ENCODE results near the gene AP1S1. TPM values are rescaled to one million over a fixed set of nuclear protein-coding genes. Genes with fewer than 3 reads are reported as not detected.

Gene AP1S1
- polyA plus RNA-seq, 3 donors, result 72.1 to 82.5 (median 76.9) TPM

DNA sequence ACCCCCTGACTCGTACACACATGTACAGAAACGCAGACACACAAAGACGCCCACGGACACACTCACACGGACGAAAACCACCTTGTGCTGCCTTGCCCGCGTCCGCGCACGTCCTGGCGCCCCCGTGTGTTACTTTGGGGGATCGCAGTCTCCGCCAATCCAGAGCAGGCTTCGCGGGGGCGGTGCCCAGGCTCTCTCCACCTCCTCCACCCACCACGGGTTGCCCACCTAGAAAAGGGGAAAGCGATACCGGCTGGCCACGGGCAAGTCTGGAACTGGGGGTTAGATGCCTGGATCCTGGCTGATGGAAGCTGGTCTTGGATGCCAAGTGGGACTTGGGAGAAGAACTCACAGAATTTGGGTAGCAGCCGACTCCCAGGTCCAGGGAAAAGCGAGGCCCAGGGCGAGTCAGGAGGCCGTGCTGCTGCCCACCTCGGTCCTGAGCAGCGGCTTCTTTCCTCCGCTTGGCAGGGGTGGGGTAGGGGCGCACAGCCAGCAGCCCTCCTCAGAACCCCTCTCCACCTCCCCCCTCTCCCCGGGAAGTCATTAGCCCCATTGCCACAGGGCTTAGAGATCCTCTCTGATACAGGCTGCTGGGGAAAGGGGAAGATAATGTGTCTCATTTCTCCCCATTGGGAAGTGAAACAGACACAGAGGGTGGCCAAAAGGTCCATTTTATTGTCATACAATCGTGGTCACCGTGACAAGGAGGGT is 15.7 kb downstream of the AP1S1 start:
- no peak for DNase-seq (ENCODE audit: low read depth in 3 of 3, low spot score in 2 of 3)

DNA sequence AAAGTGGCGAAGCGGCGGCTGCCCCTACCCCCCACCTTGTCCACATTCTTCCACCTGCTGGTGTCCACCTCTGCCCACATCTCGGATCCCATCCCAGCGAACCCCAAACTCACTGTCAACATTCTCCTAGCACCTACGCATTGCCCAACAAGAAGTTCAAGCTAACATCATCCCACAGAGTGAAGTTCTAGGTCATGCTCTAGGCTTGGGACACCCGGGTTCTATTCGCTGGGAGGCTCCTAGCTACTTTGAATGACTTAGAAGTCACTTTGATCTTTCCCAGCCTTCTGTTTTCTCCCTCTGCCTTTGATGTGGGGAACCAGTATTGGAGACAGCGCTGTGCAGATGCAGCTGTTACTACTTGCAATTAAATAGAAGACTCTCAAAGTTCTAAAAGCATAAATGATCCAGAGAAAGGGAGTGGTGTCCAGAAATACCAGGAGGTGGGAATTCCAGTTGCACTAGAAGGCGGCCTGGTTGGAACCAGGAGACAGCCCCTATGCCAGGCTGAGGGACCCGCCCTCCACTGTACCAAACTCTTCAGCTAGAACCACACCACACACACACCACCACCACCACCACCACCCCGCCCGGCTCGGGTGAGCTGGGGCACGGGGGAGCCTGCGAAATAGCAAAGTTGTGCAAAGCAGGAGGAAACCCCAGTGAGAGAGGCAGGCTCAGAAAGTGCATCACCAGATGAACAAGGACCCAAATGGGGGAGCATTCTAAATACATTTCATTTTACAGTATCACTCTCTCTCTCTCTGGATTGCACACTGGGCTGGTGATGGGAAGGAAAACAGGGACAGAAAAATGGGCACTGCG is 16.6 kb downstream of the AP1S1 start:
- DNase-seq (ENCODE audit: low read depth in 3 of 3, low spot score in 2 of 3), result no peak

DNA sequence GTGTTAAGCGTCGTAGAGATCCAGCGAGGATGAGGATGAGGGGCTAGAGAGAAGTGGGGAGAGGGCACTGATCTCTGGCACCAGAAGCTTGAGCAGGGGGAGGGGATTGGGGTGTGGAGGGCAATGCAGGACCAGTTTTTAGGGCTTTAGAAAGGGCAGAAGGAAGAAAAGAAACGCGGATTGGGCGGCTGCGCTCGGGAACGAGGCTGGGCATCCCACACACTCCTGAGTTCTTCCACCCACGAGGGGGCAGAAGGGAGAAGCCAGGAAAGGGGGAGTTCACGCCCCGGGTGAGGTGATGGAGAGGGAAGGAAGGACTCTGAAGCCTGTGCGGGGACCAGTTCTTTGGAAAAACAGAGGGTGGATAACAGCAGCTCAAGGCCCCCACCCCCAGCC is 17.2 kb downstream of the AP1S1 start:
- no peak for DNase-seq (ENCODE audit: low read depth in 3 of 3, low spot score in 2 of 3)

DNA sequence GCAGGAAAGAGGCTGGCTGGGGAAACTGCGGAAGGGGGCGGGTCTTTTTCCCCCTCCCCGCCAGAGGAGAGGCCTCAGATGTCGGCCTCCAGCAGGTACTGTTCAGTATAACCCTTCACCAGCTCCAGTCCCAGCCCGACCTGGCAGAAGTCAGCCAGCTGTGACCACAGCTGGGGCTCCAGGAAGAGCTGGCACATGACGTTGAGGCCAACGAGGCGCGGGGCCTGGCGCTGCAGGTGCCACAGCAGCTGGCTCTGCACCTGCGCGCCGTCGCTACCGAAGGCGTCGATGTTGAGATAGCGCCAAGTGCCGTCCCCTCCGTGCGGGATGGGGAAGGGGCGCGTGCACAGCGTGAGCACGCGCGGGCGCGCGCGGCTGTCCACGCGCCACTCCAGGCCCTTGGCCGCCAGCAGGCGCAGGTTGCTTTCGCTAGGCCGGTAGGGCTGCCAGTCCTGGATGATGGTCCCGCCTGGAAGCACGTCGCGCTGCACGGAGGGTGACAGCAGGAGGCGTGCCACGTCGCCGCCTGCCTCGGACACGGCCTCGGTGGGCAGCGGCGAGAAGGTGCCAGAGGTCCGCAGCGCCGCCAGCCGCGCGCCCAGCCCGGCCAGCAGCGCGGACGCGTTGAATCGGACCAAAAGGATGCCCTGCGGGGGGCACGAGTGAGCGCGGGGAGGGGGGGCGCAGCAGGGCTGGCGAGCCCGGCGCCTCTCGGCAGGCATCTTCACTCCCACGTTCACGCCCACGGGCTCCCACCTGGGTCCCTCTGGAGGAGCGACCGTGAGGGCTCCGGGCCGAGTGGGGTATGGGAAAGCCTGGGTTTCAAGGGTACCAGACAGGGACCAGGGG is 18.0 kb downstream of the AP1S1 start:
- DNase-seq (ENCODE audit: low read depth in 3 of 3, low spot score in 2 of 3), result no peak

DNA sequence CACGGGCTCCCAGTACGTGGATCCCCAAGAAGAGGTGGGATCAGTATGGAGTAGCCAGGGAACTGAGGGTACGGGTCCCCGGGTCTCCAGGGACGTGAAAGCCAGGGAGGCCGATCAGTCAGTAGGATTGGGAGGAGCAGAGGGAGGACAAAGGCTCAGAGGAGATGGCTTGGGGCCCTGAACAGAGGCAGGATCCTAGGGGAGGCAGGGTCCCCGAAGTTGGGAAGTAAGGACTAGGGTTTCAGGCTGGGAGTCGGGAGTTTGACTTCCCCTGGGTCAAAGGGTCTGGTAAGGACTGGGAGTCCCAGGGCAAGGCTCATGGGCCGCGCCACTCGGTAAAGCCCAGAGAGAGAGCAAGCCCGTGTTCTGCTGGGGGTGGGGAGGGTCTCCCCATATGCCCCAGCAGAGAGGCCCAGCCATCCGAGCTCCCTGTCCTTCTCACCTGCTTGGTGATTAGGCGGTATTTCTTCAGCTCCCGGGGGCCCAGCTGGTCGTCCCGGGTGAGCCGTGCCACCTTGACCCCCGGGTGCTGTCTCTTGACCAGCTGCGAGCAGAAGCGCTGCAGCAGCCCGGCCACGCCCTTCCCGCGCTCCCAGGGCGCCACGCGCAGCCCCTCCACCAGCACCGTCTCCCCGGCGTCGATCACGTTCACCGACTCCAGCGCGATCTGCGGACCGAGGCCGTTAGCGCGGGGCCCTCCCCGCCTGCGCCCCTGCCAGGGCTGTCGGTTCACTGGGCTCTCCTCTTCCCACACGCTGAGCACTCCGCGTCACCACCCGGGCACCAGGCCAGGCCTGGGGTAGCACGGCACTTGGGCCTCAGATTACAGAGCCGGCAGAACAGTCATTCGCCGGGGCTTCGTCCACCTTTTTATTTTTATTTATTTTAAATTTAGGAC is 18.8 kb downstream of the AP1S1 start:
- DNase-seq (ENCODE audit: low read depth in 3 of 3, low spot score in 2 of 3), result no peak

DNA sequence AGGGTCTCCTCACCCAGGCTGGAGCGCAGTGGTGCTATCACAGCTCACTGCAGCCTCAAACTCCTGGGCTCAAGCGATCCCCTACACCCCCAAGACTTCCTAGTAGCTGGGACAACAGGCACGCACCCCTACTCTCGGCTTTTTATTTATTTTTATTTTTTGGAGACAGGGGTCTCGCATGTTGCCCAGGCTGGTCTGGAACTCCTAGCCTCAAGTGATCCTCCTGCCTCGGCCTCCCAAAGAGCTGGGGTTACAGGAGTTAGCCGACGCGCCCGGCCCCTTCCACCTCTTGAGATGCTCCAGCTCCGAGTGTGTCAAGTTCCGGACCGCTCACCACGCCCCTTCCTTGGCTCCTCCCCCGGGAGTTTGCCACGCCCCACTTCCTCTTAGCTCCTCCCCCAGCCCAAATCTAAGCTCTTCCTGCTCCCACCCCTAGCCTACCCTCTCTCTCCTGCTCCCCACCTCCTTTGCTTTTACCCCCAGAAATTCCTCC is 19.5 kb downstream of the AP1S1 start:
- no peak for DNase-seq (ENCODE audit: low read depth in 3 of 3, low spot score in 2 of 3)

DNA sequence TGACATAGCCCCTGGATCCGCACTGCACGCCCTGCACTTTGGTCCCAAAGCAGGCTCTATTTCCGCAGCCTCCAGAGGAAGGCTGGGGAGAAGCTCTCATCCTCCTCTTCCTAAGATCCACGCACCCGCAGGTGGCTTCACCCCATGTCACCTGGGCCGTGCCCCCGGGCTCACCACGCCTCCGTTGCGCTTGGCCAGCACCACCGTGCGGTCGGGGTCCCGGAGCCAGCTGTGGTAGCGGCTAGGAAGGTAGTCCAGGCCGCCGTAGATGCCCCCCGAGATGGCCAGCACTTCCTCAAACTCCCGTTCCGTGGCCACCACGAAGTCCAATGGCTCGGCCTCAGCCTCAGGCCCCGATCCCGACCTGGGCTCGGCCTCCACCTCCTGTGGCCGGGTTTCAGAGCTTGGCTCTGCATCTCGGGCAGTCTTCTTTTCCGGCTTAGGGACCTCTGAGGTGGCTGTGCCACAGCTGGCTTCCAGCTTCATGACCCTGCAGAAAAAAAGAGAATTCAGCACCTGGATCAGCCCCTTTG is 20.1 kb downstream of the AP1S1 start:
- DNase-seq (ENCODE audit: low read depth in 3 of 3, low spot score in 2 of 3), result no peak

DNA sequence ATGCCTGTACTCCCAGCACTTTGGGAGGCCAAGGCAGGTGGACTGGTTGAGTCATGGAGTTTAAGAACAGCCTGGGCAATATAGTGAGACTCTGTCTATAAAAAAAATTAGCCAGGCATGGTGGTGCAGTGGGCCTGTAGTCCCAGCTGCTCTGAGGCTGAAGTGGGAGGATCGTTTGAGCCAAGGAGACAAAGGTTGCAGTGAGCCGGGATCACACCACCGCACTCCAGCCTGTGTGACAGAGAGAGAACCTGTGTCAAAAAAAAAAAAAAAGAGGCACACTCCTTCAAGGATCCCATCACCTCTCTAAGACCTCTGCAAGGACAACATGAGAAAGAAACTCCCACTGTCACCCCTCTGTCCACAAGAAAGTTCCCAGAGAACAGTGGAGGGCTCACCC is 21.4 kb downstream of the AP1S1 start:
- no peak for DNase-seq (ENCODE audit: low read depth in 3 of 3, low spot score in 2 of 3)

DNA sequence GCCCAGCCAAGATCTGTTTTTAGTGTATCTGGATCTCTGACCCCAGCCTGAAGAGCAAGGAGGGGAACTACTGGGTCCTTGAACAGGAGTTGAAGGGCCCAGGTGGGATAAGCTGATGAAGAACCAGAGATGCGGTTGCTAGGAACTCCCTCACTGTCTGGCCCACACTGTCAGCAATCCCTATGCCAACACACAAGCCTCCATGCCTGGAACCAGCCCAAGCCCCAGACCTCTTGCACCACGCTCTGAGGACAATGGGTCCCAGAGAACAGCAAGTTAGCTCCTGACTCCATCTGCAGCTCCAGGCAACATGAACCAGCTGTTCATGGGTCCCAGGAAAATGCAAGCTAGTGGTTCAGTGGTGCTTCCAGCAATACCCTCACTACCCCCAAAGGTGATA is 23.4 kb downstream of the AP1S1 start:
- no peak for DNase-seq (ENCODE audit: low read depth in 3 of 3, low spot score in 2 of 3)

DNA sequence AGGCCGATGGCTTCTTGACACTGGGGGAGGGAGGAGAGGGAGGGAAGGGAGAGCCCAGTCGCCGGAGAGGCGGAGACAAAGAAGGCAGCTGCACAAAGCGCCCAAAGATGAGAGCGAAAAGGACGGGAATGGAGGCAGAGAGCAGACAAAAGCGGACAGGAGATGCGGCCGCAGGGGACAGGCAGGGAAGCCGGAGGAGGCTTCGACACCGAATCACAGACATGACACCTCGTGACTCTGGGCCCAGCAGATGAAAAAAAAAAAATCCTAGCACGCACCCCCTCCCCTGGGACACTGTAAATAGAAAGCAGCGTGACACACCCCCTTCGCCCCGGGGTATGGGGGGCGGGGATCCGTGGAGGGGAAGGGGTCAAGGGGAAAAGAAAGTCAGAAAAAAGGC is 24.8 kb downstream of the AP1S1 start:
- no peak for DNase-seq (ENCODE audit: low read depth in 3 of 3, low spot score in 2 of 3)

DNA sequence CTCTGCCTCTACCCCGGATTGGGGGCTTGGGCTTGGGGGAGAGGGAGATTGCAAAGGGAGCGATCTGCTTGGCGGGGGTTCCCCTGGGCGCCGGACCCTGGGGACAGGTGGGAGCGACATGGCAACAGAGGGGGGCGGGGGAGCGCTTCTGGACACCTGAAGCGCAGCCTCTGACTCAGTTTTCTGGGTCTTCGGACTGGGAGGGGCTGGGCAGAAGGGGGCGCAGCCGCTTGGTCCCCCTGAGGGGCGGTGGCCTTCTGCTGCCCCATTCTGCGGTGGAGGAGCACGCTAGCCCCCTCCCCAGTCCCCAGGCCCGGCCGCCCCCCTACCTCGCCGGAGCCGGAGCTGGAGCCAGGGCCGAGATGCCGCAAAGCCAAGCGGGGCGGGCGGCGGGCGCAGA is 25.4 kb downstream of the AP1S1 start:
- DNase-seq (ENCODE audit: low read depth in 3 of 3, low spot score in 2 of 3), result no peak

DNA sequence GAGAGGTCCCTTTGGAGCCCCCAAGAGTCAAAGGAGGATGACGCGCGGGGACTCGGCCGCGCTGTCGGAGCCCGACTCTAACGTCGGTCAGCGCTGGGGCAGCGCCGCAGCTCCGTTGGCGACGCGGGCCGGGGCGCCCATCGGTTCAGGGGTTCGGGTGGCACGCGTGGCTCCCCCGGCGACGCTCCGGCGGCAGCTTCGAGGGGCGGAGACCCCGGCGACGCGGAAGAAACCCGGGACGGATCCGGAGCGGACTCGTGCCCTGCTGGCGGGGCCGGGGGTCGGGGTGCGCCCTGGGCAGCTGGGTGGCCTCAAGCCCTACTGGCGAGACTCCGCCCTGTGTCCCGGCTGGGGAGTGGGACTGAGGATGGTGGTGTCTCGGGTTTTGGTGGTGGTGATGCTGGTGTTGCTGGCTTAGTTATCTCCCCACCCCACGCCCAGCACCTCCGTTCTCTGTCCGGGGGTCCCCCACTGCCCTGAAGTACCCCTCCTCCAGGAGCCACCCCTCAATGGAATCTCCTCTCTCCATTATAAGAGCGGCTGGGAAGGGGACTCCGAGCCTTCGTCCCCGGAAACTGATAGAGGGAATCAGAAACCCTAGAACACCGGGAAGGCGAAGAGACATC is 26.0 kb downstream of the AP1S1 start, which contains the start of gene NAT16:
Gene NAT16, minus strand, starts transcription at position 164 of the 626 bp plus-strand sequence. CDS start 5,486 bp downstream, outside the sequence.
- DNase-seq (ENCODE audit: low read depth in 3 of 3, low spot score in 2 of 3), result no peak

DNA sequence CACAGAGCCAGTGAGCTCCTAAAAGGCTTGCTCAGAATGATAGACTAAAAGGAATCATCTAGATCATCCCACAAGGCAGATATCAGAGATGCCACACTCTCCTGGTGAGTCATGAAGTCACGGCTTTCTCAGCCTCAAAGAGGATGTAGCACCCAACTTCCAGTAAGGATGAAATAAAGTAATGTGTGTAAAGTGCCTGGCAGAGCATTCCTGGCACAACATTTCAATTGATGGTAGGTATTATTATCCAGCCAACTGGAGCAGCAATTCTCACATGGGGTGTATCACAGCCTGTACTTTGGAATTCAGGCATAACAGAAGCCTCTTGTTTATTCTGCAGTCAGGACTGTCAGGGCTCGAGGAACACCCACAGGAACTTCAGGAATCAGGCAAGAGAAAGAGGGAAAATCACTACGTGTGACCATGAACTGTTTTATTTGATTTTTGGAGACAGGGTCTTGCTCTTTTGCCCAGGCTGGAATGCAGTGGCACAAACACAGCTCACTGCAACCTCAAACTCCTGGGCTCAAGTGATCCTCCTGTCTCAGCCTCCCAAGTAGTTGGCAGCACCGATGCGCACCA is 31.1 kb downstream of the AP1S1 start:
- no peak for DNase-seq (ENCODE audit: low read depth in 3 of 3, low spot score in 2 of 3)

DNA sequence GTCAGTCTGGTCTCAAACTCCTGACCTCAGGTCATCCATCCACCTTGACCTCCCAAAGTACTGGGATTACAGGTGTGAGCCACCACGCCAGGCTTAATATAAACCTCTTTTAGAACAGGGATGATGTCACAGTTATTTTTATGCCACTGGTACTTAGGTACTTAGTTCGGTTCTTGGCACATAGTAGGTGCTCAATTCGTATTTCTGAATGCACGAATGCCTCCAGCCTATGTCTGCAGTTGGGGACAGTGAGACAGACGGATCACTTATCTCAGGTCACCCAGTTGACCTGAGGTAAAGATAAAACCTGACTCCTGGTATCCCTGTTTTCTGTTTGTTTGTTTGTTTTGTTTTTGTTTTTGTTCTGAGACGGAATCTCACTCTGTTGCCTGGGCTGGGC is 31.9 kb downstream of the AP1S1 start:
- no peak for DNase-seq (ENCODE audit: low read depth in 3 of 3, low spot score in 2 of 3)

DNA sequence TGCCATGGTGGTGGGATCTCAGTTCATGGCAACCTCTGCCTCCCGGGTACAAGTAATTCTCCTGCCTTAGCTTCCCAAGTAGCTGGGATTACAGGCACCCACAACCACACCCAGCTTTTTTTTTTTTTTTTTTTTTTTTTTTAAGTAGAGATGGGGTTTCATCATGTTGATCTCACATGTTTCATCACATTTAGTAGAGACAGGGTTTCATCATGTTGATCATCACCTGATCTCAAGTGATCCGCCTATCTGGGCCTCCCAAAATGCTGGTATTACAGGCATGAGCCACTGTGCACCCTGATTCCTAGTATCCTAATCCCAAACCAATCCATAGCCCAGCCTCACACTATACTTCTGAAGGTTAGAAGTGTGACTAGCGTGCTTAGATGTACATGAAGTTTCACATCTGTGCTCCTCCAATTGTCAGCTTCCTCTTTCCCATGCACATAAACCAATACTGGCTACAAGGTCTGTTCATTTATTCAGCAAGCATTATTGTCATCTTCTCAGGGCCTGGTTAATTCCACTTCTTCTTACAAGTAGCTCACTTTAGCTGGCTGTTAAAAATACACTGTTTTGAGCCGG is 32.7 kb downstream of the AP1S1 start:
- DNase-seq (ENCODE audit: low read depth in 3 of 3, low spot score in 2 of 3), result no peak

DNA sequence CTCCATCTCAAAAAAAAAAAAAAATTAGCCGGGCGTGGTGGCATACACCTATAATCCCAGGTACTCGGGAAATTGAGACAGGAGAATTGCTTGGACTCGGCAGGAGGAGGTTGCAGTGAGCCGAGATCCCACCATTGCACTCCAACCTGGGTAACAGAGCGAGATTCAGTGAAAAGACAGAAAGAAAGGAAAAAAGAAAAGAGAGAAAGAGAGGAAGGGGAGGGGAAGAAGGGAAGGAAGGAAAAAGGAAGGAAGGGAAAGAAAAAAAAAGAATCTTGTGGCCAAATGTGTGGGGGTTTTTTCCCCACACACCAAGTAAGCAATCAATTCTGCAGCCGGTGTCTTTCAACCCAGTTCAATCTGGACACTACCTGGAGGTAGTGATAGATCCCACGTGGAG is 34.8 kb downstream of the AP1S1 start:
- DNase-seq (ENCODE audit: low read depth in 3 of 3, low spot score in 2 of 3), result no peak

DNA sequence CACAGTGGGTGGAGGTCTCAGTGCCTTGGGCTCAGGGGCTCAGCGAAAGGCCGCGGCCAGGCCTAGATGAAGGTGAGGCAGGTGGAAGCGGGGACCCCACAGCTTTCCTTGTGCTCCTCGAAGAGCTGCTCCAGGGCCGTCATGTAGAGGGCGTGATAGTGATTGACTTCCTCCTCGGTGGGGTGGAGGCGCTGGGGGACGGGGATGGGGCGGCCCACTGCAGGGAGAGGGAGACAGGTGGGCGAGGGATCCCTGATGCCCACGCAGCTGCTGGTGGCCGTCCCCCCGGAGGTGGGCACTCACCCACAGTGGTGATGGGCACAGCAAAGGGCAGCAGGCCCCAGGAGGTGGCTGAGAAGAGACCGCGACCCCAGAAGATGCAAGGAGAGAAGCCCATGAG is 41.6 kb downstream of the AP1S1 start:
- DNase-seq (ENCODE audit: low read depth in 3 of 3, low spot score in 2 of 3), result no peak

DNA sequence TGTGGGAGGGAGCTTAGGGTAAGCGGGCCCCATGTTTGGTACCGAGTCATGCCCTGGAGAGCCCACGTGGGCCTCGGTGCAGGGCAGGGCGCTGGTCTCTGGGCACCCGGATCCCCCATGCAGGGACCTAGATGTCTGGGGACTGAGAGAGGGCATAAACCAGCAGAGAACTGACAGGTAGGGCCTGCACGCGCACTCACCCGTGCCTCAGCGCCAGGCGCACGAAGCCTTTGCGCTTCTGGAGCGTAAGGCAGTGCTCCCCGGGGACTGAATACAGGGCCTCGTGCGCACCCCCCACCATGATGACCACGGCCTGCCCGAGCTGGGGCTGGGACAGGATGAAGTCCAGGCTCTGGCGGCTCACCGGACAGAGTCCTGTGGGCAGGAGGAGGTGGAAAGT is 43.7 kb downstream of the AP1S1 start:
- no peak for DNase-seq (ENCODE audit: low read depth in 3 of 3, low spot score in 2 of 3)

DNA sequence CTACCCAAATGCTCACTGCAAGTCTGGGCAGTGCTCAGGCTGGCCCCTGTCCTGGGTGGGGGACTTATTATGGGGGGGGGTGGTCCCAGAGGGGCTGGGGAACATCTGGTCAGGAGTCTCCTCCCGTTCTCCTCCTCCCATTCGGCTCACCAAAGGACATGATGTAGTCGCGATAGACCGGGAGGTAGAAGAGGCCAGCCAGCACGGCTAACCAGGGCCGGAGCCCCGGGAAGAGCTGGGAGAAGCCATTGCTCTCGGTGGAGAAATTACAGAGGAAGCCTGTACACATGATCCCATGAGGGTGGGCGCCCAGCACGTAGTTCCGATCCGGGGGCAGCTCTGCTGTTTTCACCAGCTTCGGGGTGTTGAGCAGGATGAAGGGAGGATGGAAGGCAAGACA is 44.2 kb downstream of the AP1S1 start:
- no peak for DNase-seq (ENCODE audit: low read depth in 3 of 3, low spot score in 2 of 3)
